Measurements from ENCODE around the gene PTPN7. TPM values are rescaled to one million over a fixed set of nuclear protein-coding genes. Genes with fewer than 3 reads are reported as not detected.

Gene PTPN7
- total RNA-seq, 6 donors from 2014 or later = 4.6 to 9.3 (median 7.7) TPM

DNA sequence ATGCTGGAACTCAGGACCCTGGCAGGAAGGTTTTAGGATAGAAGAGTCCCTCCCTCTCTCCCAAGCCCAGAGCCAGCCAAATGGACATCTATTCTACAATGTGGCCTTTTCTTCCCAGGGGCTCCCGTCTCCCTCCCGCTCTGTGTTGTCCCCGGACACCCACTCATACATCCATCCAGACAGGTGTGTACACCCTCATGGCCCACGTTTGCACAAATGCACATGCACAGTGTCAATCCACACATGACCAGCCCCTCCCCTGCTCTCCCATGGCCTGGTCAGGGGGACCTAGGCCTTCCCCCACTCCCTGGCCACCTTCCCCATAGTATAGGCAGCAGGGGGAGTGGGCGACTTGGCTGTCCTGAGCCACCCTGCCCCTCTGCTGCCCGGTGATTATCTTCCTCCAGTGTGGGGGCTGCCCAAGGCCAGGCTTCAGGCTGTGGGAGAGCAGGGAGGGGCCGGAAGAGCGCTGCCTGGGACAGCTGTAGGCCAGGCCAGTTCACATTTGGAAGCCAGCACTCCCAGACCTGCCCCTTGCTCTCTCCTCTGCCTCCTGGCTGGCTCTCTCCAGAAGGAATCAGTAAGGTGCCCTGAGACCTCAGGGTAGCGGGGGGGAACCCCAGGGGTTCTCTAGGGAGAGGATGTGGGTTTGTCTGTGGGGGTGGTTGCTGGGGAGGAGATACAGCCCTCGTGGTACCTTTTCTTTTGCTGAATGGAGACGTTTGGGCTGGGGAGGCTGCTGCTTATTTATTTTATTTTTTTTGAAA is 4.1 kb upstream of the PTPN7 start:
- DNase-seq = no peak
- H3K36me3 ChIP-seq = no peaks in the 10 kb centered on the region
- H3K4me1 ChIP-seq = peaks cover 0 to 34% (median 32%) of the 10 kb centered on the region in 4 donors
- no peaks in the 10 kb centered on the region for H3K9me3 ChIP-seq
- no peak for TF ChIP-seq POLR2A (IDR thresholded peaks at IDR 0.05)
- TF ChIP-seq POLR2AphosphoS5 (IDR thresholded peaks at IDR 0.05) = no peak
- TF ChIP-seq, protein P1, sequence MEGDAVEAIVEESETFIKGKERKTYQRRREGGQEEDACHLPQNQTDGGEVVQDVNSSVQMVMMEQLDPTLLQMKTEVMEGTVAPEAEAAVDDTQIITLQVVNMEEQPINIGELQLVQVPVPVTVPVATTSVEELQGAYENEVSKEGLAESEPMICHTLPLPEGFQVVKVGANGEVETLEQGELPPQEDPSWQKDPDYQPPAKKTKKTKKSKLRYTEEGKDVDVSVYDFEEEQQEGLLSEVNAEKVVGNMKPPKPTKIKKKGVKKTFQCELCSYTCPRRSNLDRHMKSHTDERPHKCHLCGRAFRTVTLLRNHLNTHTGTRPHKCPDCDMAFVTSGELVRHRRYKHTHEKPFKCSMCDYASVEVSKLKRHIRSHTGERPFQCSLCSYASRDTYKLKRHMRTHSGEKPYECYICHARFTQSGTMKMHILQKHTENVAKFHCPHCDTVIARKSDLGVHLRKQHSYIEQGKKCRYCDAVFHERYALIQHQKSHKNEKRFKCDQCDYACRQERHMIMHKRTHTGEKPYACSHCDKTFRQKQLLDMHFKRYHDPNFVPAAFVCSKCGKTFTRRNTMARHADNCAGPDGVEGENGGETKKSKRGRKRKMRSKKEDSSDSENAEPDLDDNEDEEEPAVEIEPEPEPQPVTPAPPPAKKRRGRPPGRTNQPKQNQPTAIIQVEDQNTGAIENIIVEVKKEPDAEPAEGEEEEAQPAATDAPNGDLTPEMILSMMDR (IDR thresholded peaks at IDR 0.05) = no peak
- TF ChIP-seq EP300 (IDR thresholded peaks at IDR 0.05) = no peak
- no peak for ATAC-seq (ENCODE audit: low FRiP score in 2 of 2)
- H3K27ac ChIP-seq = peak overlapping the region in 2 of 4 donors; percentile 21 to 31
- H3K27me3 ChIP-seq = no peaks in the 10 kb centered on the region
- no peak overlapping the region for H3K4me3 ChIP-seq
- 65 to 79% methylated on average over 7 to 11 of the region's 11 CpGs for WGBS, 2 donors

DNA sequence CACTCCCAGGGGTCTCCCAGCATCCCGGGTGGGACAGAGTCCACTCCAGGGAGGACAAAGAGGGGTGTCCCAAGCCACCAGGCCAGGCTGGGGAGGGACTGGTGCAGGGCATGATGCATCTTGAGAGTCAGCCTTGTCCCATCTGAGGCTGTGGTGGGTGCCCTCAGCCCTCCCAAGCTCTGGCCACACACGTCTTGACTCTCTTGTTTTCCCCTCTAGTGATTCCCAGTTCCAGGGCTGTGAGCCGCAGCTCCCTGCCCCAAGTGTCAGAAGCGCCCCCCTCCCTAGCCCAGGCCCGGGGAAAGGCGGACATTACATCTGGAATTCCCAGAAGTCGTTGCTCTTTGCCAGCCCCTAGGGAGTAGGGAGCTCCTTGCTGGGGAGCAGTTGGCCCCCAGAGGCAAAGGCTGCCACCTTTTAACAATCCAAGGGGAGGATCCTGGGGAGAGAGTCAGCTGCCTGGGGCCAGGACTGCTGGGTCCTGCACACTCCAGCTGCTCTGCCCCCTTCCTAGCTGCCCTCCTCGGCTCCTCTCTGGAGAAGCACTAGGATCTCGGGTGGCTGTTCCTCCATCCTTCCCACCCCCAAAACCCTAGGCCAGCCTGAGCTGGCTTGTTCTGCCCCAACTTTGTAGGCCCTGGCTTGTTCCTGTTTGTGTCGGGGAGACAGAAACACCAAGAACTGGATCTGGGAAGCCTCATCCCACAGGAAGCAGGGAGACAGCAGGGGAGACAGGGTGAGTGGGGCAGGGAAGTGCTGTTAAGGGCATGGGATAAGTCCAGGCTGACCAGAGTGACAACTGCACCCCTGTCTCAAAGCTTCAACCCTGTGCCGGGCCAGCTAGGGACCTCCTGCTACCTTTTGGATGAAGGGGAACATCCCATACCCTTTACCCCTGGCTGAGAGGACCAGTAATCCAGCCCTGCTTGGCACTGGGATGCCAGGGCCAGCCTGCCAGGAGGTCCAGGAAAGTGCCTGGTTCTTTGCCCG is 3.2 kb upstream of the PTPN7 start:
- no peak for TF ChIP-seq POLR2A (IDR thresholded peaks at IDR 0.05)
- no peak for TF ChIP-seq POLR2AphosphoS5 (IDR thresholded peaks at IDR 0.05)
- no peak for TF ChIP-seq EP300 (IDR thresholded peaks at IDR 0.05)
- TF ChIP-seq, protein P1 (IDR thresholded peaks at IDR 0.05) = no peak
- ATAC-seq (ENCODE audit: low FRiP score in 2 of 2) = no peak
- peaks cover 0 to 34% (median 32%) of the 10 kb centered on the region in 4 donors for H3K4me1 ChIP-seq
- no peaks in the 10 kb centered on the region for H3K36me3 ChIP-seq
- H3K4me3 ChIP-seq = no peak overlapping the region
- 75 to 80% methylated on average over 10 to 12 of the region's 12 CpGs for WGBS, 2 donors
- no peaks in the 10 kb centered on the region for H3K9me3 ChIP-seq
- DNase-seq = no peak
- H3K27ac ChIP-seq = peak overlapping the region in 3 of 4 donors; percentile 24 to 93 (median 89)
- H3K27me3 ChIP-seq = no peaks in the 10 kb centered on the region

DNA sequence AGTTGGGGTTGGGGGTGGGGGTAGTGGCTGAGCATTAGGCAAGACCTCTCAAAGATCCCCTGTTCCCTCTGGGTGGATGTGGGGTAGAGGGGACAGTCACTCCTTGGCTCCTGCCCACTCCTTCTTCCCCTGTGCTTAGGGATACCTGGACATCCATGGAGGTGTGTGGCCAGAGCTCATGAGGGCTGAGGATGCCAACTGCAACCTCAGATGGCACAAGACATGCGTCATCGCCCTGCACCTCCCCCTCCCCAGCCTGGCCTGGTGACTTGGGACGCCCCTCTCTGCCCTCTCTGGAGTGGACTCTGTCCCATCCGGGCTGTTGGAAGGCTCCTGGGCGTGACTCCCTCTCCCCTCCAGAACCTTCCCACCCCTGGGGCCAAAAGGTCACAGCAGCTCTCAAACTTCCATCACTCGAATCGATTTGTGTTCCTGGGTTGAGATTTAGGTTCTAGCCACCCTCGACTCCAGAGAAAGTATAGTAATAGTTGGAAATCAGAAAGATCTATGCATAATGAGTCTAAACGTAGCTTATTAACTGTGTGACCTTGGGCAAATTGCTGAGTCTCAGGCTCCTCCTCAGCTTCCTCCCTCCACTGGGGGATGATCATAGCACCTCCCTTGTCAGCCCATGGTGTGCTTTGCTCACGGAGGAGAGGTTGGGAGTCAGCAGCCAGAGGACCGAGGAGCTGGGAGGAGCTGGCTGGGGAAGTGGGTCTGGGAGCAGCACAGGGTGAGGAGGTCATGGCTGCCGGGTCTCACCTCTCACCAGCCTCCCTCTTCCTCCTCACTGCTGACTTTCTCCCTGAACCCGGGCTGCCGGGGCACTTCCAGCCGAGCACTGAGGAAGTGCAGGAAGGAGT is 2.2 kb upstream of the PTPN7 start:
- peaks cover 0 to 34% (median 27%) of the 10 kb centered on the region in 4 donors for H3K4me1 ChIP-seq
- peak in 1 of 2 donors; percentile 36 for DNase-seq
- WGBS, 2 donors = 47 to 70% methylated on average over 9 to 15 of the region's 15 CpGs
- no peaks in the 10 kb centered on the region for H3K9me3 ChIP-seq
- H3K36me3 ChIP-seq = no peaks in the 10 kb centered on the region
- ATAC-seq (ENCODE audit: low FRiP score in 2 of 2) = no peak
- no peak overlapping the region for H3K4me3 ChIP-seq
- peak overlapping the region in 3 of 4 donors; percentile 73 to 93 (median 89) for H3K27ac ChIP-seq
- no peak for TF ChIP-seq POLR2A (IDR thresholded peaks at IDR 0.05)
- TF ChIP-seq, protein P1 (IDR thresholded peaks at IDR 0.05) = no peak
- TF ChIP-seq POLR2AphosphoS5 (IDR thresholded peaks at IDR 0.05) = no peak
- no peak for TF ChIP-seq EP300 (IDR thresholded peaks at IDR 0.05)
- no peaks in the 10 kb centered on the region for H3K27me3 ChIP-seq

DNA sequence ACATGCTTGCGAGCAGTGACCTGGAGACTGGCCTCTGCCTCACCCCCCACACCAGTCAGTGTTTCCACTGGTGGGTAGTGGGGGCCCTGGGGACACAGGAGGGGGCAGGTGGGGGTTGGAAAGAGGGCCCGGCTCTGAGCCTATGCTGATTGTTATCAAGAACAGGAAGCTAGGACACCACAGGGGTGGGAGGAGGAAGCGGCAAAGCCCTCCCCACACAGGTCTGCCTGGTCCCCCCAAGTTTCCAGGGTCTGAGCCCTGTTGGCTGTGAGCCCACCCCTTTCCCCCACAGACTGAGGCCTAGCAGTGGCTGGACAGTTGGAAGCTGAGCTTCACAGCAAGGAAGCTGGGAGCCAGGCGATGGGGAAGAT is 1.6 kb upstream of the PTPN7 start:
- TF ChIP-seq, protein P1 (IDR thresholded peaks at IDR 0.05) = no peak
- TF ChIP-seq POLR2AphosphoS5 (IDR thresholded peaks at IDR 0.05) (no peak), POLR2A (IDR thresholded peaks at IDR 0.05) (no peak), EP300 (IDR thresholded peaks at IDR 0.05) (no peak)
- ATAC-seq (ENCODE audit: low FRiP score in 2 of 2) = peak; percentile 12 to 16
- Histone ChIP-seq H3K4me1 (peaks cover 0 to 34% (median 24%) of the 10 kb centered on the region in 4 donors), H3K27ac (peak overlapping the region in 3 of 4 donors; percentile 73 to 93 (median 89)), H3K4me3 (no peak overlapping the region), H3K9me3 (no peaks in the 10 kb centered on the region), H3K36me3 (no peaks in the 10 kb centered on the region), H3K27me3 (no peaks in the 10 kb centered on the region)
- WGBS, 2 donors = 54 to 69% methylated on average over 4 of the region's 4 CpGs
- DNase-seq = peak in 1 of 2 donors; percentile 53
